DMS79 treated with DMSO at 0.1 percent for 48 hours (cell line): ENCODE results near the gene SH3BGR.
"Not testable (repeated sequence)": the region's sequence is repeated elsewhere in the genome, so short reads cannot be mapped to it uniquely, and the experiment has no call there.

Experiments used
- DNase-seq: peaks from one replicate; lab custom pipeline; 2025; lab: John Stamatoyannopoulos, UW

The SH3BGR gene

GRCh38 chr21:39515684-39516472 is 64.1 kb downstream of the SH3BGR start:
- no peak for DNase-seq

GRCh38 chr21:39518055-39518846 is 66.5 kb downstream of the SH3BGR start:
- peak; percentile 80 for DNase-seq

GRCh38 chr21:39518847-39519210 is 67.1 kb downstream of the SH3BGR start:
- peak; percentile 29 for DNase-seq

GRCh38 chr21:39519835-39520234 is 68.1 kb downstream of the SH3BGR start:
- no peak for DNase-seq

- no peak for DNase-seq
Observed at GRCh38 chr21:39523399-39523798, 71.6 kb downstream of the SH3BGR start.

- DNase-seq = no peak
Observed at GRCh38 chr21:39523915-39524314, 72.1 kb downstream of the SH3BGR start.

GRCh38 chr21:39525129-39525528 is 73.4 kb downstream of the SH3BGR start:
- DNase-seq = peak; percentile 97

- DNase-seq = no peak
Observed at GRCh38 chr21:39525601-39526000, 73.8 kb downstream of the SH3BGR start.

GRCh38 chr21:39527067-39527595 is 75.4 kb downstream of the SH3BGR start:
- DNase-seq = no peak

GRCh38 chr21:39527664-39528381 is 76.1 kb downstream of the SH3BGR start:
- DNase-seq = peak; percentile 64

- DNase-seq = no peak
Observed at GRCh38 chr21:39529026-39529425, 77.3 kb downstream of the SH3BGR start.

- no peak for DNase-seq
Observed at GRCh38 chr21:39531064-39531463, 79.3 kb downstream of the SH3BGR start.

- DNase-seq = peak; percentile 39
Observed at GRCh38 chr21:39531840-39532239, 80.1 kb downstream of the SH3BGR start.

- peak; percentile 80 for DNase-seq
Observed at GRCh38 chr21:39533545-39534380, 82.0 kb downstream of the SH3BGR start.

- DNase-seq = no peak
Observed at GRCh38 chr21:39535646-39536437, 84.1 kb downstream of the SH3BGR start.

- no peak for DNase-seq
Observed at GRCh38 chr21:39536835-39537234, 85.1 kb downstream of the SH3BGR start.

- DNase-seq = no peak
Observed at GRCh38 chr21:39537571-39537970, 85.8 kb downstream of the SH3BGR start.

GRCh38 chr21:39538453-39539042 is 86.8 kb downstream of the SH3BGR start:
- DNase-seq = peak; percentile 28

GRCh38 chr21:39540367-39540766 is 88.6 kb downstream of the SH3BGR start:
- DNase-seq = not testable (repeated sequence)

- no peak for DNase-seq
Observed at GRCh38 chr21:39542736-39543135, 91.0 kb downstream of the SH3BGR start.
